DOHH2 (cell line): ENCODE data around the gene PATL1.

ENCODE experiments used
- EZH2phosphoT487 ChIP-seq: fragments of 200-600 bp; sonication (generic); IDR thresholded peaks from 2 replicates; pipeline ENCODE4 v1.6.1; 2017; ENCODE audit warnings: borderline replicate concordance, mild to moderate bottlenecking, antibody characterized with exemption, low read length, moderate library complexity, mixed read lengths
- TF ChIP-seq, protein P1 (sequence below): fragments of 200-600 bp; sonication (generic); IDR thresholded peaks from one replicate; pipeline ENCODE4 v1.5.1; 2014; ENCODE audit warnings: antibody characterized with exemption, mild to moderate bottlenecking, low read depth, low read length; ENCODE audit not compliant: poor library complexity, severe bottlenecking

- TF ChIP-seq, protein P1, sequence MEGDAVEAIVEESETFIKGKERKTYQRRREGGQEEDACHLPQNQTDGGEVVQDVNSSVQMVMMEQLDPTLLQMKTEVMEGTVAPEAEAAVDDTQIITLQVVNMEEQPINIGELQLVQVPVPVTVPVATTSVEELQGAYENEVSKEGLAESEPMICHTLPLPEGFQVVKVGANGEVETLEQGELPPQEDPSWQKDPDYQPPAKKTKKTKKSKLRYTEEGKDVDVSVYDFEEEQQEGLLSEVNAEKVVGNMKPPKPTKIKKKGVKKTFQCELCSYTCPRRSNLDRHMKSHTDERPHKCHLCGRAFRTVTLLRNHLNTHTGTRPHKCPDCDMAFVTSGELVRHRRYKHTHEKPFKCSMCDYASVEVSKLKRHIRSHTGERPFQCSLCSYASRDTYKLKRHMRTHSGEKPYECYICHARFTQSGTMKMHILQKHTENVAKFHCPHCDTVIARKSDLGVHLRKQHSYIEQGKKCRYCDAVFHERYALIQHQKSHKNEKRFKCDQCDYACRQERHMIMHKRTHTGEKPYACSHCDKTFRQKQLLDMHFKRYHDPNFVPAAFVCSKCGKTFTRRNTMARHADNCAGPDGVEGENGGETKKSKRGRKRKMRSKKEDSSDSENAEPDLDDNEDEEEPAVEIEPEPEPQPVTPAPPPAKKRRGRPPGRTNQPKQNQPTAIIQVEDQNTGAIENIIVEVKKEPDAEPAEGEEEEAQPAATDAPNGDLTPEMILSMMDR, result no peak
- TF ChIP-seq EZH2phosphoT487, result no peak
These were observed 68.2 kb downstream of the PATL1 start for GRCh38 chr11:59600636-59601035.
